ENCODE data around the gene SLC46A2. TPM values are rescaled to one million over a fixed set of nuclear protein-coding genes. Genes with fewer than 3 reads are reported as not detected.

SLC46A2 gene
- total RNA-seq, 4 donors from 2014 or later, result not detected

DNA sequence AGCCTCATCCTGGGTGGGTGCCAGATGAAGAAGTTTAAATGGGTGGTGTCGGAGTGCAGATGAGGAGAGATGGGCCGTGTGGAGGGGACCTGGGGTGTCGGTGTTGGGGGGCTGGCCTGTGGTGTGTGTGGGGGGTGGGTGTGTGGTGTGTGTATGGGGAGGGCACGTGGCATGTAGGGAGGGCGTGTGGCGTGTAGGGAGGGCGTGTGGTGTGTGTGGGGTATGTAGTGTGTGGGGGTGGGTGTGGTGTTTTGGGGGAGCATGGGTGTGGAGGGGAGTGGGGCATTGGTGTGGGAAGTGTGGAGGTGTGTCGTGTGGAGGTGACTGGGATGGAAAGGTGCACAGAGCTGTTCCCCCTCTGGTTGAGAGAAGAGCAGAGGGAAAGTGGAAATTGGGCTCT, 34.5 kb downstream of the SLC46A2 start:
- intact Hi-C loops (cut with DNase I; ENCODE audit: low total_unique reads) (no loop called here), in situ Hi-C loops (cut with MboI; ENCODE audit: low pct_ligation_motif_present in 1 of 4, low pct_unique_long_range_greater_than_20kb in 1 of 4, low sequenced_read_pairs in 3 of 4) (no loop called here)
- 87 to 95% methylated on average over 6 to 8 of the region's 8 CpGs for WGBS, 2 donors (ENCODE audit: low coverage in 1 of 2)
- no peaks in the 10 kb centered on the region for H3K9me3 ChIP-seq
- H3K27me3 ChIP-seq, result no peaks in the 10 kb centered on the region
- no peaks in the 10 kb centered on the region for H3K4me1 ChIP-seq
- no peak overlapping the region for H3K4me3 ChIP-seq
- no peak for DNase-seq
- H3K27ac ChIP-seq, result no peak overlapping the region
- TF ChIP-seq POLR2A (IDR thresholded peaks at IDR 0.05) (no peak), EP300 (IDR thresholded peaks at IDR 0.05; ENCODE audit: low read depth) (no peak), POLR2AphosphoS5 (IDR thresholded peaks at IDR 0.05) (no peak)
- TF ChIP-seq, protein P1, sequence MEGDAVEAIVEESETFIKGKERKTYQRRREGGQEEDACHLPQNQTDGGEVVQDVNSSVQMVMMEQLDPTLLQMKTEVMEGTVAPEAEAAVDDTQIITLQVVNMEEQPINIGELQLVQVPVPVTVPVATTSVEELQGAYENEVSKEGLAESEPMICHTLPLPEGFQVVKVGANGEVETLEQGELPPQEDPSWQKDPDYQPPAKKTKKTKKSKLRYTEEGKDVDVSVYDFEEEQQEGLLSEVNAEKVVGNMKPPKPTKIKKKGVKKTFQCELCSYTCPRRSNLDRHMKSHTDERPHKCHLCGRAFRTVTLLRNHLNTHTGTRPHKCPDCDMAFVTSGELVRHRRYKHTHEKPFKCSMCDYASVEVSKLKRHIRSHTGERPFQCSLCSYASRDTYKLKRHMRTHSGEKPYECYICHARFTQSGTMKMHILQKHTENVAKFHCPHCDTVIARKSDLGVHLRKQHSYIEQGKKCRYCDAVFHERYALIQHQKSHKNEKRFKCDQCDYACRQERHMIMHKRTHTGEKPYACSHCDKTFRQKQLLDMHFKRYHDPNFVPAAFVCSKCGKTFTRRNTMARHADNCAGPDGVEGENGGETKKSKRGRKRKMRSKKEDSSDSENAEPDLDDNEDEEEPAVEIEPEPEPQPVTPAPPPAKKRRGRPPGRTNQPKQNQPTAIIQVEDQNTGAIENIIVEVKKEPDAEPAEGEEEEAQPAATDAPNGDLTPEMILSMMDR (IDR thresholded peaks at IDR 0.05), result no peak
- peaks cover 0 to 6% (median 0%) of the 10 kb centered on the region in 4 donors for H3K36me3 ChIP-seq

- Histone ChIP-seq H3K27me3 (no peaks in the 10 kb centered on the region), H3K27ac (no peak overlapping the region), H3K36me3 (peaks cover 0 to 6% (median 0%) of the 10 kb centered on the region in 4 donors), H3K4me3 (no peak overlapping the region), H3K4me1 (no peaks in the 10 kb centered on the region), H3K9me3 (no peaks in the 10 kb centered on the region)
- no peak for DNase-seq
- in situ Hi-C loops (cut with MboI; ENCODE audit: low pct_ligation_motif_present in 1 of 4, low pct_unique_long_range_greater_than_20kb in 1 of 4, low sequenced_read_pairs in 3 of 4), result no loop called here
- TF ChIP-seq EP300 (IDR thresholded peaks at IDR 0.05; ENCODE audit: low read depth) (no peak), POLR2A (IDR thresholded peaks at IDR 0.05) (no peak), POLR2AphosphoS5 (IDR thresholded peaks at IDR 0.05) (no peak)
- TF ChIP-seq, protein P1 (IDR thresholded peaks at IDR 0.05), result no peak
- WGBS, 2 donors (ENCODE audit: low coverage in 1 of 2), result 84 to 90% methylated on average over 8 to 10 of the region's 10 CpGs
- intact Hi-C loops (cut with DNase I; ENCODE audit: low total_unique reads), result no loop called here
Observed at GRCh38 chr9:112854657-112855056, 36.0 kb downstream of the SLC46A2 start.

GRCh38 chr9:112853882-112854585, 36.6 kb downstream of the SLC46A2 start:
- H3K4me1 ChIP-seq, result no peaks in the 10 kb centered on the region
- H3K27ac ChIP-seq, result no peak overlapping the region
- H3K4me3 ChIP-seq, result no peak overlapping the region
- H3K36me3 ChIP-seq, result peaks cover 0 to 6% (median 0%) of the 10 kb centered on the region in 4 donors
- no peak for TF ChIP-seq EP300 (IDR thresholded peaks at IDR 0.05; ENCODE audit: low read depth)
- H3K27me3 ChIP-seq, result no peaks in the 10 kb centered on the region
- intact Hi-C loops (cut with DNase I; ENCODE audit: low total_unique reads), result no loop called here
- no peaks in the 10 kb centered on the region for H3K9me3 ChIP-seq
- in situ Hi-C loops (cut with MboI; ENCODE audit: low pct_ligation_motif_present in 1 of 4, low pct_unique_long_range_greater_than_20kb in 1 of 4, low sequenced_read_pairs in 3 of 4), result no loop called here
- no peak for DNase-seq
- WGBS, 2 donors (ENCODE audit: low coverage in 1 of 2), result 79 to 92% methylated on average over 3 to 13 of the region's 13 CpGs

- 57 to 62% methylated on average over 1 to 13 of the region's 13 CpGs for WGBS, 2 donors (ENCODE audit: low coverage in 1 of 2)
- H3K27ac ChIP-seq, result no peak overlapping the region
- H3K4me1 ChIP-seq, result no peaks in the 10 kb centered on the region
- TF ChIP-seq, protein P1 (IDR thresholded peaks at IDR 0.05), result no peak
- TF ChIP-seq POLR2A (IDR thresholded peaks at IDR 0.05) (no peak), POLR2AphosphoS5 (IDR thresholded peaks at IDR 0.05) (no peak), EP300 (IDR thresholded peaks at IDR 0.05; ENCODE audit: low read depth) (no peak)
- intact Hi-C loops (cut with DNase I; ENCODE audit: low total_unique reads), result no loop called here
- no peaks in the 10 kb centered on the region for H3K9me3 ChIP-seq
- no peak overlapping the region for H3K4me3 ChIP-seq
- H3K27me3 ChIP-seq, result no peaks in the 10 kb centered on the region
- in situ Hi-C loops (cut with MboI; ENCODE audit: low pct_ligation_motif_present in 1 of 4, low pct_unique_long_range_greater_than_20kb in 1 of 4, low sequenced_read_pairs in 3 of 4), result no loop called here
- DNase-seq, result no peak
- H3K36me3 ChIP-seq, result peaks cover 0 to 6% (median 0%) of the 10 kb centered on the region in 4 donors
Observed at GRCh38 chr9:112852741-112853504, 37.8 kb downstream of the SLC46A2 start.

All from transverse colon (tissue), 4 donors.